SIG-M5 (cell line): ENCODE measurements around the gene PLCB4.
"Not testable (repeated sequence)": the region's sequence is repeated elsewhere in the genome, so short reads cannot be mapped to it uniquely, and the experiment has no call there.

Experiments used
- DNase-seq: peaks from one replicate; lab custom pipeline; 2025; lab: John Stamatoyannopoulos, UW

Gene PLCB4

DNA sequence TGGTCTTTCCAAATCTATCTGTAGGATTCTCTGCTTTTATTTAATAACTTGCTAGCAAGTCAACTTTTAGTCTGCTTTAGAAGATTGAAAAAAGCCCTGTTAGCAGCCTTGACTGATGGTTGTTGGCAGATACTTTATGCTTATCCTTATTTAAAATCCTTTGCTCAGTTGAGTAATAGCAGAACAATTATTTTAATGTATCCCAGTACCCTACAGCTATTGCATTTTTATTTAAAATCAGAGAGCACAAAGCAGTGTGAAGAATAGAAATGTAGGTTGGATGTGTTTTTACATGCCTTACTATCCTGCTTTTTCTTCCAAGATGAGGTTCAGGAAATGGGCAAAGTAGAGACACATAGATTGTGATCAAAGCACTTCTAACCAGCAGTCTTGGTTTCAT, 298.4 kb downstream of the PLCB4 start:
- no peak for DNase-seq

DNA sequence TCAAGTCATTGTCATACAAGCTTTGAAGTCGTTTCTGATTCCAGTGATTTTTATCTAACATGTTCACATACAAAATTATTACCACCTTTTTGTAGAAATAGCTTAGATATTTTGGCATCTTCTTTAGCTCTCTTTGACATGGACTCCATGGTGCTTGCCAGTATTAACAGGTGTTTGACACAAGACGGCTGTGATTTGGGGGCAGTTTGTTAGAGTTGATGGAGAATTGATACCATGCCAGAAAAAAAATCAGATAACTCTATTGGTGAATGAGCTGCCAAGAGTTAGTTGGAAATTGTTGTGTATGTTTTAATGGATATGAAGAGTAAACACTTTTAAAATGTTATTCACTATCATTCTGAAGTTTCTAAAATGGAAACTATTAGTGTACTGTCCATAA, 298.9 kb downstream of the PLCB4 start:
- DNase-seq = no peak

DNA sequence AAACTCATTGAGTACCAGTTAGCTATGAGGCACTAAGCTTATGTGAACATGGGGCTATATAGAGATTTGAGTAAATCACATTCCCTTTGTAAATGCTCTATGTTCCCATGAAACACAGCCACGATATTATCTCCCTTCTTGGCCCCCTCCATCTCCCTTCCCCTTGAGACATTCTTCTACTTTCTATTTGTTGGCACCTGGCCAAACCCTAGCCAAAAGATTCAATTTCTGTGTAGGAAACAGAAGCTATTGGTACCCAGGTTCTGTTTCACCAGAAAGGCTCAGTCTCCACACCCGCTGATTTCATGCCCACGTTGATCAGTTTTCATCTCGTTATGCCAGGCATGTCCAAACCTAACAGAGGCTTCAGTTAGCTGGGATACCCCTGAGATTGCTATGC, 300.0 kb downstream of the PLCB4 start:
- no peak for DNase-seq

DNA sequence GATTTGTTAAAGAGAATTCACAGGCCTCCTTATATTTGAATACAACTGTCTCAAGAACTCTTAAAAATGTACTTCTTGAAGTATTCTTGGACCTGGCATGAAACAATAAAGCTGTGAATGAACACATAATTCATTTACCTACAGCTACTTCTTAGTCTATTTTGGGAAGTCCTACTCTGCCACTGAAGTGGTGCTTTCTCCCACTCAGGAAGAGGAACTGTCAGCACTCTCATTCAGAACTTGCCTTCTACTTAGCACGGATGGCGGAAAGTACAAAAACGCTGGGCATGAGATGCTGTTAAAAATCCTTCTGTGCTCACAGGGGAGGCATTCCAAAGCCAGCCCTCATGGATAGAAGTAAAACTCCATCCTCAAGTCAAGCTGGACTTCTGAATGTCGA, 300.7 kb downstream of the PLCB4 start:
- no peak for DNase-seq

DNA sequence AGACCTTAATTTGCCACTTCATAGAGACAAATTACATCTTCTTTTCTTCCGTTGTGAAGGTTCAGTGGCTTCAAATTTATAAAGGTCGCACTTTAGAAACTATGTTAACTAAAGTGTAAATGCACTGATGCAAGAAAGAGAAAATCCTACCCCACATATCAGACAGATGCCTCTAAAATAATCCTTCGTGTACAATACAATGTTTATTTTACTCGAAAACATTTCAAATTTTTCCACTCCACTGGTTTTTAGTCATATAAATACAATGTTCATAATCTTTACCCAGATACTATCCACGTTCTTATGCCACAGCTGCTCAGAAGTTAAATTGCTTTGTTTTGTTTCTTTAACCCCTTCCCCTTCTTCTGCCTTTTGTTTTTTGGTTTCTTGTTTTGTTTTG, 305.2 kb downstream of the PLCB4 start:
- no peak for DNase-seq

DNA sequence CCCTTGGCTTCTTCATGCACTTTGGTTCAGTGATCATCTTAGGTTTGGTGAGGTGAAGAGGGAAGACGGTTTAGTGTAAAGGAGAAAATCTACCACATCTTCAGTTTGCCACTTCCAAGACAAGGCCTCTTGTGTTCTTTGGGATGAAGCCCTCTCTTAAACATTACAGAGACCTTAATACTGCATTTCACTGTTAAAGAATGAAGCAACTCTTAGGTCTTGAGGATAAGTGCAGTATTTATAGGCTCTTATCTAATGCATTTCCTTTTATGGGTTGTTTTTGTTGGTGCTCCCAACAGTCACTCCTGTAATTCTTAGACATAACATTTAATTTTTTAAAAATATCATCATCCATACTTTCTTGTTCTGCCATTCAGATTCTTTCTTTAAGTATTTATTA, 305.6 kb downstream of the PLCB4 start:
- no peak for DNase-seq

DNA sequence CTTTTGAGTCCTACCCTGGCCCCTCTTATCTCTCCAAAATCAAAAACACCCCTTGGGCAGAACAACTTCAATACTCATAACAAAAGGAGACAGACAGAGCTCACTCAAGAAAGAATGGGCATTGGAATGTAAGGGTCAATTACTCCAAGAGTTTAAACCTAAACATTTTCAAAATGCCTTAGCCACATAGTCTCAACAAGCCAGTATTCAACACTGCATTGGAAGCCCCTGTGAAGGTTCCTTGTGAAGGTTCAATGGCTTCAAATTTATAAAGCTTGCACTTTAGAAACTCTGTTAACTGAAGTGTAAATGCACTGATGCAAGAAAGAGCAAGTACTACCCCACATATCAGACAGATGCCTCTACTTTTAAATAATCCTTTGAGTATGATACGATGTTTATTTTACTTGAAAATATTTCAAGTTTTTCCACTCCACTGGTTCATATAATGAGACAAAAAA, 306.4 kb downstream of the PLCB4 start:
- DNase-seq = no peak

DNA sequence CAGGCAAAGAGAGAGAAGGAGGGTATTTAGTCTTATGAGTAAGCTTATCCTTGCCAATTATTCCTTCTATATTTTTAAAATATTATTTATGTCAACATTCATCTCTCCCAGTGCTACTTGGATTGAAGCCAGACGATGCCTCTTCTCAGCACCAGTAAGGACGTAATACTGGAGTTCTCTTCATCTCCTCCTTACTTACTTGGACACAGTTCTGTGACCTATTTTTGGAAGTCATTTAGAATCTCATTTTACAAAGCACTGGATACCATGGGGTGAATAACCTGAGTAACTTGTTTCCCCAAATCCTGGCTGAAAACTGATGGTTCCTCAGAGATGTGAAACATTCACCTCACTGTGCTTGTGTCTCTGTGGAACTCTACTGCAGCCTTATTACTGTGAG, 308.1 kb downstream of the PLCB4 start:
- DNase-seq = no peak

DNA sequence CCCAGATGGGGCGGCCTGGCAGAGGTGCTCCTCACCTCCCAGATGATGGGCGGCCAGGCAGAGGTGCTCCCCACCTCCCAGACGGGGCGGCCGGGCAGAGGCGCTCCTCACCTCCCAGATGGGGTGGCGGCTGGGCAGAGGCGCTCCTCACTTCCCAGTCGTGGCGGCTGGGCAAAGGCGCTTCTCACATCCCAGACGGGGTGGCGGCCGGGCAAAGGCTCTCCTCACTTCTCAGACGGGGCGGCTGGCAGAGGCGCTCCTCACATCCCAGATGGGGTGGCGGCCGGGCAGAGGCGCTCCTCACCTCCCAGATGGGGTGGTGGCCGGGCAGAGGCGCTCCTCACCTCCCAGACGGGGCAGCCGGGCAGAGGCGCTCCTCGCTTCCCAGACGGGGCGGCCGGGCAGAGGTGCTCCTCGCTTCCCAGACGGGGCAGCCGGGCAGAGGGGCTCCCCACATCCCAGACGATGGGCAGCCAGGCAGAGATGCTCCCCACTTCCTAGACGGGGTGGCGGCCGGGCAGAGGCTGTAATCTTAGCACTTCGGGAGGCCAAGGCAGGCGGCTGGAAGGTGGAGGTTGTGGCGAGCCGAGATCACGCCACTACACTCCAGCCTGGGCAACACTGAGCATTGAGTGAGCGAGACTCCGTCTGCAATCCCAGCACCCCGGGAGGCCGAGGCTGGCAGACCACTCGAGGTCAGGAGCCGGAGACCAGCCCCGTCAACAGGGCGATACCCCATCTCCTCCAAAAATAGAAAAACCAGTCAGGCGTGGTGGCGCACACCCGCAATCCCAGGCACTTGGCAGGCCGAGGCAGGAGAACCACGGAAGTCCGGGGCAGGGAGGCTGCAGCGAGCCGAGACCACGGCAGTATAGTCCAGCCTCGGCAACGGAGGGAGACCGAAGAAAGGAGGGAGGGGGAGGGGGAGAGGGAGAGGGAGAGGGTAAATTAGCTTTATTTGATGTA, 316.7 kb downstream of the PLCB4 start:
- not testable (repeated sequence) for DNase-seq

DNA sequence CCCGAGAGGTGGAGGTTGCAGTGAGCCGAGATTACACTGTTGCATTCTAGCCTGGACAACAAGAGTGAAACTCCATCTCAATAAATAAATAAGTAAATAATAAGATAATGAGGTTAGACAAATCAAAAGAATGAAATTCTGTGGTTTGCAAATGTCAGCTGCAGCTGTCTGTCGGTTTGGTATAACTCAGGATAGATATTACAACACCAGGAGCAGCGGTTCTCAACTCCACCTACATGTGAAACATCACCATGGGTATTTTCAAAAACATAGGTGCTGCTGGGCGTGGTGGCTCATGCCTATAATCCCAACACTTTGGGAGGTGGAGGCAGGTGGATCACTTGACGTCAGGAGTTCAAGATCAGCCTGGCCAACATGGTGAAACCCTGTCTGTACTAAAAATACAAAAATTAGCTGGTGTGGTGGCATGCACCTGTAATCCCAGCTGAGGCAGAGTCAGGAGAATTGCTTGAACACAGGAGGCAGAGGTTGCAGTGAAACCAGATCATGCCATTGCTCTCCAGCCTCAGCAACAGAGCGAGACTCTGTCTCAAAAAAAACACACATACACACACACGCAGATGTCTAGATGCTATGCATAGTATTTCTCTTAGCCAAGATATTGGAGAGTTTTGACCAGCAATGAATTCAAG, 319.4 kb downstream of the PLCB4 start:
- DNase-seq = no peak

DNA sequence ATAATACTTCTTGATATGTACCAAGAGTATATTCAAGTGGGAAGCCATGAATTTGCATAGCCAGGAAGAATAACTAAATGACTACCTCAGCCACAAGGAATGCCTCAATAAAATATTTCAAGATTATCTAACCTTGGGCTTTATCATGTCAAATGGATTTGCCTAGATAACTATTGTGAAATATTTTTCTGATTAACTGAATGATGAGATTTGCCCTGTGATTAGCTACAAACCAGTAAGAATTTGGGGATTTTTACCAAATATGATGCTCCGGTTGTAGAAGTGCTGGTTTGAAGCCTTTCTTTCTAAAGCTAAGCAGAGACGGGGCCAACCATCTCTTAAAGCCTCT, 319.9 kb downstream of the PLCB4 start:
- no peak for DNase-seq

DNA sequence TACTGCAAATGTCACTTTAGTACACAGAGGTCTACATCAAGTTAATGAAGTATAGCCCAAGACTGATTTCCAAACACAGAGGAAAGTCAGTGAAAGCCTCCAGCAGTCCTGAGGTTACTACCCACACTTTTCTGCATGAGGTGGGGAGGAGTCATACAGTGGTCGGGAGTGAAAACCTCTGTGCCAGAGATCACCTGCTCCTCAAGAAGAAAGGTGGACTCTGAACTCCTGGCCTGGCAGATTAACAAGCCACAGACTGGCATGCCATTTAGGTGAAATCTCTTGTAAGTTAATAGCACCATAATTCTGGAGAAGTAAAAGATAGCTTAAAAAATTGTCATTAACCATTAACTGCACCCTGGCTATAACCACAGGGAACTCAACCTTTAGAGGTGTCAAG, 320.5 kb downstream of the PLCB4 start:
- DNase-seq = no peak

DNA sequence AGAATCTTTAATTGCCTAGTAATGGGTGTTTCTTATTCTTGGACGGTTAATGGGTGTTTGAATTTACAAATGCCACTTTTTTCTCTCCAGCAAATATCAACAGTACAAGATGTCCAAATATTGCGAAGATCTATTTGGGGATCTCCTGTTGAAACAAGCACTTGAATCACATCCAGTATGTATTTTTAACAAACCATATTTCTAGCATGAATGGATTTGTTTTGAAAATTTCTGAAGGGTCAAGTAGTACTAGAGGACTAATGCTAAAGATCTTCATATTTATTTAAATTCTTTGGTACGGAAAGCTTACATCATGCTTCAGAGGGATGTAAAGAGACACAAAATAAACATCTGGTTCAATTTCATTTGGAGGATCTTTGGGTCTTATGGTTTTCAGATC, 321.6 kb downstream of the PLCB4 start:
- DNase-seq = no peak

DNA sequence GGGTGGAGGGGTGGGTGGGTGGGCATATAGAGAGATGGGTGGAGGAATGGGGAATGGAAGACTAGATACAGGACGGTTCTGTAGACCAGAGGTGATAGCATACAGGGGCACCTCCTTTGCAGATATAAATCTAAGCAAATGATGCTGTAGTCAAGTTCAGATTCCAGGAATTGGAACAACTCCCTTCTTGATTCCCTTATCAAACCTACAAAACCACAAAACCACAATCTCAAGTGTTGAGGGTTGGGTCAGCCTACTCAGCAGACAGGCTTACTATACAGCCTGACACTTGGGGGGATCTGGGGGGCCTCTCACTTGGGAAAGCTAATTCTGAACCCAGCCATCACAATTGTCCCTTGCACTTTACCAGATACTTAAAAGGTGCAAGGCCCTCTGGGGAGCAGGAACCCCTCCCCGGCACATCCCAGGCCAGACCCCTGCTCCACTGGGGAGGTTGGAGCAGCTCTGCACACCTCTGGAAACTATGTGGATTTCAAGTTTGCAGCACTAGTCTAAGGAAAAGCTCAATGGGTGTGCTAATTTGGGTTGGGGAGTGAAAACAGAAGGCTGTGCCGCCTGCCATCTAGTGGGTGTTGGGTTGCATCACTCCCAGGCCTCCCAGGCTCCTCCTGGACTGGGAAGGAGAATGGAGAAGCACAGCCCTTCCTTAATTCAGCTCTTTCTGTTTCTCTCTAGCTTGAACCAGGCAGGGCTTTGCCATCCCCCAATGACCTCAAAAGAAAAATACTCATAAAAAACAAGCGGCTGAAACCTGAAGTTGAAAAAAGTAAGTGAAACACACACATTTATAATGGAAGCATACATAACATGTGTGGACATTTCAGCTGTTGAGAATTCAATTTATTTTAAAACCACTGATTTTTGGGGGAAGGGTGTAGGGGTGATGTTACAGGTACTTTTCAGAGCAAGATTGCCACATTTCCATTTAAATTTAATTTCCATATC, 324.3 kb downstream of the PLCB4 start:
- peak; percentile 15 for DNase-seq

DNA sequence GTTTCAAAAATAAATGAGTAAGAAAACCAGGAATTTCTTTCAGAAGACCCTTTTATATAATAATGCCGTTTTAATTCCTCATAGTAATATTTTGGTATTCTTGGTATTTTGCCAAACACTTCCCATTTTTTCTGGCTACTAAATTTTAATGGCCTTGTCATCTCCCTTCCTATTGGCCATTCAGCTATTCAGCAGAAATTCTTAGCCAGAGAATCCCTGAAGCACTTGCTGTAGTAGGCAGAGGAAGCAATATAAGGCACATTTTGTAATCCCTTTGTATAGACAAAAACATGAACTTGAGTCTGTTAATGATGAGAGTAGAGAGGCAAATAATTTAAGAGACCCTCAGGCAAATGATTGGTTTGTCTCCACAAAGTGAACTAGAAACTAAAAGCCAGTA, 327.1 kb downstream of the PLCB4 start:
- DNase-seq = no peak

DNA sequence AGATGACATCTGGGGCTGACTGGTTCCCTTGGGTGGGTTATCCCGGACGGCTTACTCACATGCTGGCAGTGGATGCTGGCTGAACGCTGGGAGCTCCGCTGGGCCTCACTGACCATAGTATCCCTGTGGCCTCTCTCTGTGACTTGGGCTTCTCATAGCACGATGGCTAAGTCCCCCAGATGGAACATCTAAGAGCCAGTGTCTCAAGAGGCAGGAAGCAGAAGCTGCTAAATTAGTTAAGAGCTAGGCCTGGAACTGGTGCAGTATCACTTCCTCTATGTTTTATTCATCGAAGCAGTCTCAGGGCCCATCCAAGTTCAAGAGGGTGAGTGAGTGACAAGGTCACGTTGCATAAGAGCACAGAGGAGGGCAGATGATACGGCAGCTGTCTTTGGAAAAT, 329.0 kb downstream of the PLCB4 start:
- peak; percentile 95 for DNase-seq

DNA sequence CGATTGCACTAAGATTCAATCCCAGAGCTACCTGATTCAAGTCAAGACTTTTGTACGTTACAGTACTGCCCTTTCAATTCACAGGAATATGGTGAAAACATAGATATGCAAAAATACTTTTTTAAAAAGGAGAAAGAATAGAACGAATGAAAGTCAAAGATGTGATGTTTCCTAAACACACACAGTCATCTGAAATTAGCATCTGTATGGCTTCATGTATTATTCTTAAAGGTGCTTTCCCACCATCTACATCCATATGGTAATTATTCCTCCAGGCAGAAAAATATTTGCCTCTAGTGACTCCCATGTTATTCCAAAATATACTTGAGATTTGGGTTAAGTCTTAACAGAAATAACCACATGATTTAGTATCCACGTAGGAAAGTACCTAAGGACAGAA, 330.0 kb downstream of the PLCB4 start:
- DNase-seq = no peak

DNA sequence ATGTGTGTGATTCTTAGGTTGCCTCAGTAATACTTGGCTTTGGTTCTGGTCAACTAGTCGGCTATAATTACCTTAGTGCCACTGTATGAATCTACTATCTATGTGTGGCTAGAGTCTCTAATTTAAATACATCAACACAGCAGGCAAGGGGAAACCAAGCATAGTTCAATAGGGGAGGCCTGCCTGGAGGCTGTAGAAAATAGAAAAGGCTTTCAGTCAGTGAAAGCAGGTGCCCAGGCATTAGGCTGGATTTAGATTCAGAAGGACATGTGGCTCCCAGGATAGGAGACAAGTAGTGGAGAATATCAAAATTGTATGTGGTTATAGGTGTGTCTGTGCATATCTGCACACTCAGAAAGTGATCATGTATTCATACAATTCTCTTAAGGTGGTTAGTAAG, 330.4 kb downstream of the PLCB4 start:
- DNase-seq = no peak

DNA sequence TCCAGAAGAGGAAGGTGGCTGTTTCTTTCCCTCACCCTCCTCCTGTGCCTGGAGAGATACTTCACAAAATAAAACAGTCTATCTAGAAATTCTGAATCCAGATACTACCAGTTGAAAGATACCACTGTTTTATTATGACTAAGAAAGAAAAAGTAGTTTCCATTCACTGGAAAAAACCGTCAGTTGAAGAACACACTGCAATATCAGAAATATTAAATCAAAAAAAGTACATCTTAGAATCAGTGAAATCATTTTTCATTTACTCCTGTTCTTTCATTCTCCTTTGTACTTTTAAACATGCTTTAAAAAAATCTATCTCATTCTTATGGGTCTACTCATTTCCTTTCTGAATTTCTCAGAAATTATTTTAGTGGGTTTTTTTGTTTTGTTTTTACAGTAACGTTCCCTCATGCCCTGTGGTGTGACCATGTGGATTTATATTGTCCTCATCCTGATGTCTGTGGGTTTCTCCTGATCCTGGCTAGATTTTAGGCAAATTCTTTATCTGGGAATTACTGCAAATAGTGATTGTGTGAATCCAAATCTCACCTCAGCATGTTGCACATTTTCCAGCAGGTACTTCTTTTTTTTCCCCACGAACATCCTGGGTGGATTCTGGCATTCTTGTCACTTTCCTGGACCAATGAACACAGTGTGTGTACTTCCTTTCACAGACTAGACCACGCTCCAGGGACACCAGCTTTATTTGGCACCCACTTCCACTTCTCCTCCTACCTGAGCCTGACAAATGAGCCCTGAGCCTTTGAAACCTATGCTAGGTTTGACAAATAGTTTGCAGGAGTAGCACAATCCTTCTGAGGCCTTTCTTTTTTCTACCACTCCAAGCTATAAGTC, 331.5 kb downstream of the PLCB4 start:
- DNase-seq = no peak

DNA sequence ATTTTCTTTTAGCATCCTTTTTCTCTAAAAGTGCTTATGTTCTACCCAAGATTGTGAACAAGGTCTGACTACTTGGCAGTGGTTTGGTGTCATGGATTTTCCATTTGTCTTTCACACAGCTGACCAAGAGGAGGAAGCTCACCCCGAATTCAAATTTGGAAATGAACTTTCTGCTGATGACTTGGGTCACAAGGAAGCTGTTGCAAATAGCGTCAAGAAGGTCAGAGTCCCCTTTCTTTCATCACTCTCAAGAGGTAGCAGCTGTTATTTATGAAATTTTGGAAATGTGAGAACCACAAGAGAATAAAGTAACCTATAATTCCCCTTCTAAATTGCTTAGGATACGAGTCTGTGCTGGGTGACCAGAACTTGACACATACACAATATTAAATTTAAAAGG, 332.5 kb downstream of the PLCB4 start:
- DNase-seq = no peak

DNA sequence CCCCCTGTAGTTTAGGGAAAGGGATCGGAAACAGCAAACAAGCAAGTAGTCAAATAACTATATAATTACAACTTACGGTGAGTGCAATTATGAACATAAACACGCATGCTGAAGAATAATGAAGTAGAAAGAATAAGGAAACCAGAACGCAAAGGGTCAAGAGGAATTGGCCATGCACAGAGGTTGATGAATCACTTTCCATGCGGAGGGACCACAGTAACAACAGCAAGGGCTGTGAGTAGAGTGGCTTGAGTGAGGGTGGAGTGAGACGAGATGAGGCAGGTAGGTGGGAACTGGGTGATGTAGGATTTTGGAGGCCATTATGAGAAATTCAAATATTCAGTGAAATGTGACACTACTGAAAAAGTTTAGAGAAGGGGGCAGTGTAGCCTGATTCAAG, 333.3 kb downstream of the PLCB4 start:
- DNase-seq = no peak
